ENCODE data around the gene HEXIM1.

Gene HEXIM1

GRCh38 chr17:45172232-45172540, 23.9 kb downstream of the HEXIM1 start:
- no peak for TF ChIP-seq CTCF (conservative IDR thresholded peaks at IDR 0.05)
- H3K27ac ChIP-seq: no peak overlapping the region

- no peak for TF ChIP-seq CTCF (conservative IDR thresholded peaks at IDR 0.05)
- no peak overlapping the region for H3K27ac ChIP-seq
Measured at GRCh38 chr17:45172541-45173286, 24.4 kb downstream of the HEXIM1 start.

- no peak overlapping the region for H3K27ac ChIP-seq
- no peak for TF ChIP-seq CTCF (conservative IDR thresholded peaks at IDR 0.05)
Measured at GRCh38 chr17:45175759-45176115, 27.5 kb downstream of the HEXIM1 start.

- no peak for TF ChIP-seq CTCF (conservative IDR thresholded peaks at IDR 0.05)
- H3K27ac ChIP-seq: no peak overlapping the region
Measured at GRCh38 chr17:45177563-45177962, 29.3 kb downstream of the HEXIM1 start.

- H3K27ac ChIP-seq: no peak overlapping the region
- TF ChIP-seq CTCF (conservative IDR thresholded peaks at IDR 0.05): no peak
Measured at GRCh38 chr17:45184144-45184543, 35.9 kb downstream of the HEXIM1 start.

GRCh38 chr17:45186801-45187354, 38.6 kb downstream of the HEXIM1 start:
- H3K27ac ChIP-seq: no peak overlapping the region
- TF ChIP-seq CTCF (conservative IDR thresholded peaks at IDR 0.05): no peak

- TF ChIP-seq CTCF (conservative IDR thresholded peaks at IDR 0.05): no peak
- no peak overlapping the region for H3K27ac ChIP-seq
Measured at GRCh38 chr17:45189009-45189408, 40.7 kb downstream of the HEXIM1 start.
